HAP-1 (cell line): ENCODE data around the gene NAPEPLD.
"Not testable (repeated sequence)": the region's sequence is repeated elsewhere in the genome, so short reads cannot be mapped to it uniquely, and the experiment has no call there.

Experiments
- DNase-seq, 2 experiments: peaks; one replicate each; pipeline ENCODE4 v3.0.0-alpha.2; 2016 to 2020; ENCODE audit warnings: low spot score in 2 of 2
- H3K27me3 ChIP-seq: fragments of 250-450 bp; sonication (Bioruptor Pico); 2 replicates; pipeline ENCODE4 v1.5.1; 2020; ENCODE audit warnings: low read depth, mild to moderate bottlenecking, moderate library complexity
- H3K36me3 ChIP-seq: fragments of 250-450 bp; sonication (Bioruptor Pico); replicated peaks from 2 replicates; pipeline ENCODE4 v1.5.1; 2020; ENCODE audit warnings: mild to moderate bottlenecking
- H3K4me1 ChIP-seq: fragments of 250-450 bp; sonication (Bioruptor Pico); 2 replicates; pipeline ENCODE4 v1.5.1; 2020; ENCODE audit warnings: mild to moderate bottlenecking
- H3K4me3 ChIP-seq: fragments of 250-450 bp; sonication (Bioruptor Pico); 2 replicates; pipeline ENCODE4 v1.5.1; 2020; ENCODE audit warnings: mild to moderate bottlenecking, moderate library complexity
- H3K9me3 ChIP-seq: fragments of 250-450 bp; sonication (Bioruptor Pico); 2 replicates; pipeline ENCODE4 v1.5.1; 2020; ENCODE audit warnings: mild to moderate bottlenecking, moderate library complexity
- in situ Hi-C: fragments of 300-500 bp; cut with MboI; formaldehyde crosslinking; loops from 3 replicates; pipeline ENCODE4 v1.14.3; 2020; ENCODE audit warnings: low sequenced_read_pairs, inconsistent platforms, mixed read lengths

Gene NAPEPLD

GRCh38 chr7:103078226-103078625 is 70.7 kb downstream of the NAPEPLD start:
- H3K4me3 ChIP-seq, in situ Hi-C loops, DNase-seq, H3K27me3 ChIP-seq, H3K9me3 ChIP-seq: not testable (repeated sequence)
- peaks cover 11% of the 10 kb centered on the region for H3K4me1 ChIP-seq
- H3K36me3 ChIP-seq, result peaks cover 21% of the 10 kb centered on the region

GRCh38 chr7:103077318-103077717 is 71.6 kb downstream of the NAPEPLD start:
- Histone ChIP-seq H3K27me3 (no peaks in the 10 kb centered on the region), H3K36me3 (peaks cover 21% of the 10 kb centered on the region), H3K9me3 (no peaks in the 10 kb centered on the region), H3K4me3 (no peak overlapping the region), H3K4me1 (peaks cover 11% of the 10 kb centered on the region)
- in situ Hi-C loops, result no loop called here
- DNase-seq, result no peak

GRCh38 chr7:103076764-103077163 is 72.1 kb downstream of the NAPEPLD start:
- Histone ChIP-seq H3K9me3 (no peaks in the 10 kb centered on the region), H3K4me3 (no peak overlapping the region), H3K4me1 (peaks cover 11% of the 10 kb centered on the region), H3K27me3 (no peaks in the 10 kb centered on the region), H3K36me3 (peaks cover 21% of the 10 kb centered on the region)
- in situ Hi-C loops, result no loop called here
- no peak for DNase-seq

- Histone ChIP-seq H3K4me1 (peaks cover 11% of the 10 kb centered on the region), H3K4me3 (peak overlapping the region; percentile 57), H3K36me3 (peaks cover 19% of the 10 kb centered on the region), H3K9me3 (no peaks in the 10 kb centered on the region), H3K27me3 (no peaks in the 10 kb centered on the region)
- DNase-seq, result peak; percentile 29 to 67
- in situ Hi-C loops, result no loop called here
Observed at GRCh38 chr7:103075337-103075918, 73.5 kb downstream of the NAPEPLD start.

- H3K36me3 ChIP-seq, result peaks cover 18% of the 10 kb centered on the region
- in situ Hi-C loops, result loop anchor here (25.0 kb wide), 1 partner anchor 312 kb away; no protein-coding TSS in a partner anchor
- DNase-seq, result peak; percentile 83 to 93
Observed at GRCh38 chr7:103074519-103075336, 74.2 kb downstream of the NAPEPLD start, which contains the start of the genes ARMC10 and FBXL13. Gene ARMC10, plus strand, starts transcription at chr7:103075140. Its CDS starts 133 bp downstream, at chr7:103075273. Gene FBXL13, minus strand, starts transcription at chr7:103074796.

GRCh38 chr7:103073989-103074518 is 74.8 kb downstream of the NAPEPLD start:
- no peak for DNase-seq
- Histone ChIP-seq H3K4me1 (peaks cover 11% of the 10 kb centered on the region), H3K36me3 (peaks cover 15% of the 10 kb centered on the region), H3K4me3 (peak overlapping the region; percentile 57), H3K9me3 (no peaks in the 10 kb centered on the region), H3K27me3 (no peaks in the 10 kb centered on the region)
- in situ Hi-C loops, result loop anchor here (25.0 kb wide), 1 partner anchor 312 kb away; no protein-coding TSS in a partner anchor

More at GRCh38 chr7:103074519-103075336, 74.2 kb downstream of the NAPEPLD start, which contains the start of the genes ARMC10 and FBXL13:
- Histone ChIP-seq H3K9me3 (no peaks in the 10 kb centered on the region), H3K4me1 (peaks cover 11% of the 10 kb centered on the region), H3K27me3 (no peaks in the 10 kb centered on the region), H3K4me3 (peak within 1 kb of the TSS; percentile 57)

- DNase-seq, result no peak
- Histone ChIP-seq H3K4me1 (peaks cover 8% of the 10 kb centered on the region), H3K4me3 (no peak overlapping the region), H3K36me3 (peaks cover 3% of the 10 kb centered on the region; the same call in 1 of the 2 replicates), H3K27me3 (no peaks in the 10 kb centered on the region), H3K9me3 (no peaks in the 10 kb centered on the region)
- in situ Hi-C loops, result loop anchor here (25.0 kb wide), 1 partner anchor 309 kb away; no protein-coding TSS in a partner anchor
Observed at GRCh38 chr7:103071000-103071399, 77.9 kb downstream of the NAPEPLD start.

GRCh38 chr7:103068414-103069403 is 80.2 kb downstream of the NAPEPLD start:
- Histone ChIP-seq H3K4me3 (no peak overlapping the region), H3K27me3 (no peaks in the 10 kb centered on the region), H3K4me1 (peaks cover under 1% of the 10 kb centered on the region; the same call in 1 of the 2 replicates), H3K9me3 (no peaks in the 10 kb centered on the region), H3K36me3 (no peaks in the 10 kb centered on the region)
- no peak for DNase-seq
- in situ Hi-C loops, result loop anchor here (25.0 kb wide), 1 partner anchor 306 kb away; no protein-coding TSS in a partner anchor

- Histone ChIP-seq H3K4me1 (no peaks in the 10 kb centered on the region), H3K4me3 (no peak overlapping the region), H3K27me3 (no peaks in the 10 kb centered on the region), H3K9me3 (no peaks in the 10 kb centered on the region), H3K36me3 (no peaks in the 10 kb centered on the region)
- in situ Hi-C loops, result loop anchor here (25.0 kb wide), 1 partner anchor 303 kb away; no protein-coding TSS in a partner anchor
- peak in 1 of 2 experiments; percentile 75 for DNase-seq
Observed at GRCh38 chr7:103065667-103066066, 83.2 kb downstream of the NAPEPLD start.

GRCh38 chr7:103063895-103064294 is 85.0 kb downstream of the NAPEPLD start:
- H3K9me3 ChIP-seq, result no peaks in the 10 kb centered on the region
- in situ Hi-C loops, result loop anchor here (25.0 kb wide), 1 partner anchor 302 kb away; no protein-coding TSS in a partner anchor
- H3K36me3 ChIP-seq, result no peaks in the 10 kb centered on the region
- H3K4me3 ChIP-seq, result no peak overlapping the region
- H3K4me1 ChIP-seq, result no peaks in the 10 kb centered on the region
- DNase-seq, result no peak
- no peaks in the 10 kb centered on the region for H3K27me3 ChIP-seq

GRCh38 chr7:103059471-103059870 is 89.4 kb downstream of the NAPEPLD start:
- Histone ChIP-seq H3K9me3 (no peaks in the 10 kb centered on the region), H3K4me1 (no peaks in the 10 kb centered on the region), H3K36me3 (no peaks in the 10 kb centered on the region), H3K27me3 (no peaks in the 10 kb centered on the region), H3K4me3 (no peak overlapping the region)
- in situ Hi-C loops, result loop anchor here (25.0 kb wide), 1 partner anchor 297 kb away; no protein-coding TSS in a partner anchor
- no peak for DNase-seq

- in situ Hi-C loops, result loop anchor here (25.0 kb wide), 1 partner anchor 296 kb away; no protein-coding TSS in a partner anchor
- H3K4me3 ChIP-seq, result no peak overlapping the region
- no peaks in the 10 kb centered on the region for H3K9me3 ChIP-seq
- H3K4me1 ChIP-seq, result no peaks in the 10 kb centered on the region
- no peaks in the 10 kb centered on the region for H3K27me3 ChIP-seq
- no peaks in the 10 kb centered on the region for H3K36me3 ChIP-seq
- no peak for DNase-seq
Observed at GRCh38 chr7:103058122-103058521, 90.8 kb downstream of the NAPEPLD start.
